ENCODE measurements around the gene PITPNB. TPM values are rescaled to one million over a fixed set of nuclear protein-coding genes. Genes with fewer than 3 reads are reported as not detected.

The PITPNB gene
- total and polyA plus RNA-seq, 2 experiments from 2014 or later: 50.9 to 56.0 TPM

- no peaks in the 10 kb centered on the region for H4K20me1 ChIP-seq (replicated peaks; ENCODE audit: insufficient read depth)
- Mint-ChIP-seq H3K4me1 (peaks cover 29% of the 10 kb centered on the region), H3K27me3 (ENCODE audit: insufficient read depth, low read depth, poor library complexity) (peaks cover 2% of the 10 kb centered on the region), H3K27ac (no peak overlapping the region), H3K9me3 (peaks cover 5% of the 10 kb centered on the region; the same call in 2 of the 3 replicates), H3K36me3 (ENCODE audit: low read depth) (peaks cover 6% of the 10 kb centered on the region; the same call in 1 of the 3 replicates), H3K4me3 (no peak overlapping the region)
- H3K79me2 ChIP-seq (replicated peaks; ENCODE audit: insufficient read depth): no peaks in the 10 kb centered on the region
- H3K4me2 ChIP-seq: no peak overlapping the region
- no peaks in the 10 kb centered on the region for H3K27me3 ChIP-seq (ENCODE audit: insufficient read depth)
- no peak for DNase-seq (ENCODE audit: low spot score)
- H3K9me2 ChIP-seq (ENCODE audit: insufficient read depth): no peaks in the 10 kb centered on the region
- no peak overlapping the region for H3K4me3 ChIP-seq
- no peaks in the 10 kb centered on the region for H3K36me3 ChIP-seq (ENCODE audit: insufficient read depth)
- TF ChIP-seq, protein P1, sequence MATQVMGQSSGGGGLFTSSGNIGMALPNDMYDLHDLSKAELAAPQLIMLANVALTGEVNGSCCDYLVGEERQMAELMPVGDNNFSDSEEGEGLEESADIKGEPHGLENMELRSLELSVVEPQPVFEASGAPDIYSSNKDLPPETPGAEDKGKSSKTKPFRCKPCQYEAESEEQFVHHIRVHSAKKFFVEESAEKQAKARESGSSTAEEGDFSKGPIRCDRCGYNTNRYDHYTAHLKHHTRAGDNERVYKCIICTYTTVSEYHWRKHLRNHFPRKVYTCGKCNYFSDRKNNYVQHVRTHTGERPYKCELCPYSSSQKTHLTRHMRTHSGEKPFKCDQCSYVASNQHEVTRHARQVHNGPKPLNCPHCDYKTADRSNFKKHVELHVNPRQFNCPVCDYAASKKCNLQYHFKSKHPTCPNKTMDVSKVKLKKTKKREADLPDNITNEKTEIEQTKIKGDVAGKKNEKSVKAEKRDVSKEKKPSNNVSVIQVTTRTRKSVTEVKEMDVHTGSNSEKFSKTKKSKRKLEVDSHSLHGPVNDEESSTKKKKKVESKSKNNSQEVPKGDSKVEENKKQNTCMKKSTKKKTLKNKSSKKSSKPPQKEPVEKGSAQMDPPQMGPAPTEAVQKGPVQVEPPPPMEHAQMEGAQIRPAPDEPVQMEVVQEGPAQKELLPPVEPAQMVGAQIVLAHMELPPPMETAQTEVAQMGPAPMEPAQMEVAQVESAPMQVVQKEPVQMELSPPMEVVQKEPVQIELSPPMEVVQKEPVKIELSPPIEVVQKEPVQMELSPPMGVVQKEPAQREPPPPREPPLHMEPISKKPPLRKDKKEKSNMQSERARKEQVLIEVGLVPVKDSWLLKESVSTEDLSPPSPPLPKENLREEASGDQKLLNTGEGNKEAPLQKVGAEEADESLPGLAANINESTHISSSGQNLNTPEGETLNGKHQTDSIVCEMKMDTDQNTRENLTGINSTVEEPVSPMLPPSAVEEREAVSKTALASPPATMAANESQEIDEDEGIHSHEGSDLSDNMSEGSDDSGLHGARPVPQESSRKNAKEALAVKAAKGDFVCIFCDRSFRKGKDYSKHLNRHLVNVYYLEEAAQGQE (IDR thresholded peaks at IDR 0.05; ENCODE audit: unreplicated experiment): no peak
- TF ChIP-seq ETS1 (IDR thresholded peaks at IDR 0.05) (no peak), STAT1 (IDR thresholded peaks at IDR 0.05; ENCODE audit: unreplicated experiment) (no peak), ZNF114 (CRISPR knock-in tag; IDR thresholded peaks at IDR 0.05) (no peak), ZNF331 (CRISPR knock-in tag; IDR thresholded peaks at IDR 0.05; ENCODE audit: low read depth) (no peak), CREB1 (CRISPR knock-in tag; IDR thresholded peaks at IDR 0.05; ENCODE audit: low read depth) (no peak), POLR2AphosphoS5 (IDR thresholded peaks at IDR 0.05; ENCODE audit: low read depth) (no peak), EZH2phosphoT487 (IDR thresholded peaks at IDR 0.05; ENCODE audit: unreplicated experiment) (no peak)
- TF ChIP-seq, protein P2, sequence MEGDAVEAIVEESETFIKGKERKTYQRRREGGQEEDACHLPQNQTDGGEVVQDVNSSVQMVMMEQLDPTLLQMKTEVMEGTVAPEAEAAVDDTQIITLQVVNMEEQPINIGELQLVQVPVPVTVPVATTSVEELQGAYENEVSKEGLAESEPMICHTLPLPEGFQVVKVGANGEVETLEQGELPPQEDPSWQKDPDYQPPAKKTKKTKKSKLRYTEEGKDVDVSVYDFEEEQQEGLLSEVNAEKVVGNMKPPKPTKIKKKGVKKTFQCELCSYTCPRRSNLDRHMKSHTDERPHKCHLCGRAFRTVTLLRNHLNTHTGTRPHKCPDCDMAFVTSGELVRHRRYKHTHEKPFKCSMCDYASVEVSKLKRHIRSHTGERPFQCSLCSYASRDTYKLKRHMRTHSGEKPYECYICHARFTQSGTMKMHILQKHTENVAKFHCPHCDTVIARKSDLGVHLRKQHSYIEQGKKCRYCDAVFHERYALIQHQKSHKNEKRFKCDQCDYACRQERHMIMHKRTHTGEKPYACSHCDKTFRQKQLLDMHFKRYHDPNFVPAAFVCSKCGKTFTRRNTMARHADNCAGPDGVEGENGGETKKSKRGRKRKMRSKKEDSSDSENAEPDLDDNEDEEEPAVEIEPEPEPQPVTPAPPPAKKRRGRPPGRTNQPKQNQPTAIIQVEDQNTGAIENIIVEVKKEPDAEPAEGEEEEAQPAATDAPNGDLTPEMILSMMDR (conservative IDR thresholded peaks at IDR 0.05; ENCODE audit: low read depth in 2 of 2): no peak
- TF ChIP-seq, protein P3, sequence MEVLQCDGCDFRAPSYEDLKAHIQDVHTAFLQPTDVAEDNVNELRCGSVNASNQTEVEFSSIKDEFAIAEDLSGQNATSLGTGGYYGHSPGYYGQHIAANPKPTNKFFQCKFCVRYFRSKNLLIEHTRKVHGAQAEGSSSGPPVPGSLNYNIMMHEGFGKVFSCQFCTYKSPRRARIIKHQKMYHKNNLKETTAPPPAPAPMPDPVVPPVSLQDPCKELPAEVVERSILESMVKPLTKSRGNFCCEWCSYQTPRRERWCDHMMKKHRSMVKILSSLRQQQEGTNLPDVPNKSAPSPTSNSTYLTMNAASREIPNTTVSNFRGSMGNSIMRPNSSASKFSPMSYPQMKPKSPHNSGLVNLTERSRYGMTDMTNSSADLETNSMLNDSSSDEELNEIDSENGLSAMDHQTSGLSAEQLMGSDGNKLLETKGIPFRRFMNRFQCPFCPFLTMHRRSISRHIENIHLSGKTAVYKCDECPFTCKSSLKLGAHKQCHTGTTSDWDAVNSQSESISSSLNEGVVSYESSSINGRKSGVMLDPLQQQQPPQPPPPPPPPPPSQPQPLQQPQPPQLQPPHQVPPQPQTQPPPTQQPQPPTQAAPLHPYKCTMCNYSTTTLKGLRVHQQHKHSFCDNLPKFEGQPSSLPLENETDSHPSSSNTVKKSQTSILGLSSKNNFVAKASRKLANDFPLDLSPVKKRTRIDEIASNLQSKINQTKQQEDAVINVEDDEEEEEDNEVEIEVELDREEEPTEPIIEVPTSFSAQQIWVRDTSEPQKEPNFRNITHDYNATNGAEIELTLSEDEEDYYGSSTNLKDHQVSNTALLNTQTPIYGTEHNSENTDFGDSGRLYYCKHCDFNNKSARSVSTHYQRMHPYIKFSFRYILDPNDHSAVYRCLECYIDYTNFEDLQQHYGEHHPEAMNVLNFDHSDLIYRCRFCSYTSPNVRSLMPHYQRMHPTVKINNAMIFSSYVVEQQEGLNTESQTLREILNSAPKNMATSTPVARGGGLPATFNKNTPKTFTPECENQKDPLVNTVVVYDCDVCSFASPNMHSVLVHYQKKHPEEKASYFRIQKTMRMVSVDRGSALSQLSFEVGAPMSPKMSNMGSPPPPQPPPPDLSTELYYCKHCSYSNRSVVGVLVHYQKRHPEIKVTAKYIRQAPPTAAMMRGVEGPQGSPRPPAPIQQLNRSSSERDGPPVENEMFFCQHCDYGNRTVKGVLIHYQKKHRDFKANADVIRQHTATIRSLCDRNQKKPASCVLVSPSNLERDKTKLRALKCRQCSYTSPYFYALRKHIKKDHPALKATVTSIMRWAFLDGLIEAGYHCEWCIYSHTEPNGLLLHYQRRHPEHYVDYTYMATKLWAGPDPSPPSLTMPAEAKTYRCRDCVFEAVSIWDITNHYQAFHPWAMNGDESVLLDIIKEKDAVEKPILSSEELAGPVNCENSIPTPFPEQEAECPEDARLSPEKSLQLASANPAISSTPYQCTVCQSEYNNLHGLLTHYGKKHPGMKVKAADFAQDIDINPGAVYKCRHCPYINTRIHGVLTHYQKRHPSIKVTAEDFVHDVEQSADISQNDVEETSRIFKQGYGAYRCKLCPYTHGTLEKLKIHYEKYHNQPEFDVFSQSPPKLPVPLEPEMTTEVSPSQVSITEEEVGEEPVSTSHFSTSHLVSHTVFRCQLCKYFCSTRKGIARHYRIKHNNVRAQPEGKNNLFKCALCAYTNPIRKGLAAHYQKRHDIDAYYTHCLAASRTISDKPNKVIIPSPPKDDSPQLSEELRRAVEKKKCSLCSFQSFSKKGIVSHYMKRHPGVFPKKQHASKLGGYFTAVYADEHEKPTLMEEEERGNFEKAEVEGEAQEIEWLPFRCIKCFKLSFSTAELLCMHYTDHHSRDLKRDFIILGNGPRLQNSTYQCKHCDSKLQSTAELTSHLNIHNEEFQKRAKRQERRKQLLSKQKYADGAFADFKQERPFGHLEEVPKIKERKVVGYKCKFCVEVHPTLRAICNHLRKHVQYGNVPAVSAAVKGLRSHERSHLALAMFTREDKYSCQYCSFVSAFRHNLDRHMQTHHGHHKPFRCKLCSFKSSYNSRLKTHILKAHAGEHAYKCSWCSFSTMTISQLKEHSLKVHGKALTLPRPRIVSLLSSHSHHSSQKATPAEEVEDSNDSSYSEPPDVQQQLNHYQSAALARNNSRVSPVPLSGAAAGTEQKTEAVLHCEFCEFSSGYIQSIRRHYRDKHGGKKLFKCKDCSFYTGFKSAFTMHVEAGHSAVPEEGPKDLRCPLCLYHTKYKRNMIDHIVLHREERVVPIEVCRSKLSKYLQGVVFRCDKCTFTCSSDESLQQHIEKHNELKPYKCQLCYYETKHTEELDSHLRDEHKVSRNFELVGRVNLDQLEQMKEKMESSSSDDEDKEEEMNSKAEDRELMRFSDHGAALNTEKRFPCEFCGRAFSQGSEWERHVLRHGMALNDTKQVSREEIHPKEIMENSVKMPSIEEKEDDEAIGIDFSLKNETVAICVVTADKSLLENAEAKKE (CRISPR knock-in tag; IDR thresholded peaks at IDR 0.05): no peak
- no peak for ATAC-seq
- no peaks in the 10 kb centered on the region for H3F3A ChIP-seq (replicated peaks; ENCODE audit: low read depth)
- H3K4me1 ChIP-seq (ENCODE audit: insufficient read depth): peaks cover 10% of the 10 kb centered on the region; the same call in 1 of the 2 replicates
- no peak overlapping the region for H3K27ac ChIP-seq (ENCODE audit: low read depth)
- H2AFZ ChIP-seq: no peak overlapping the region
These were observed 42.6 kb upstream of the PITPNB start for GRCh38 chr22:27961680-27962079.
